Memory B cell (primary cell): Measurements from ENCODE around the gene COL23A1.
"Not testable (repeated sequence)": the region's sequence is repeated elsewhere in the genome, so short reads cannot be mapped to it uniquely, and the experiment has no call there.

Experiments used
- ATAC-seq: fragments of 150-1000 bp; cut with Tn5 transposase; 2 replicates; pipeline ENCODE4 v1.10.0; 2021; ENCODE audit warnings: low read depth, mild to moderate bottlenecking, moderate library complexity
- DNase-seq, 2 donors: peaks; one replicate each; pipeline ENCODE4 v3.0.0; 2022; ENCODE audit warnings: low spot score in 2 of 2
- H3K27ac Mint-ChIP-seq: one replicate; pipeline ENCODE4 v1.8.0; 2022; ENCODE audit warnings: mild to moderate bottlenecking, moderate library complexity, mixed read lengths
- H3K27me3 Mint-ChIP-seq: one replicate; pipeline ENCODE4 v1.8.0; 2022; ENCODE audit warnings: mixed read lengths
- H3K36me3 Mint-ChIP-seq: one replicate; pipeline ENCODE4 v1.8.0; 2022; ENCODE audit warnings: mild to moderate bottlenecking, mixed read lengths
- H3K4me1 Mint-ChIP-seq: one replicate; pipeline ENCODE4 v1.8.0; 2022; ENCODE audit warnings: mixed read lengths
- H3K4me3 Mint-ChIP-seq: one replicate; pipeline ENCODE4 v1.8.0; 2022; ENCODE audit warnings: mild to moderate bottlenecking, moderate library complexity, mixed read lengths
- H3K9me3 Mint-ChIP-seq: one replicate; pipeline ENCODE4 v1.8.0; 2022; ENCODE audit warnings: mixed read lengths

COL23A1 gene

DNA sequence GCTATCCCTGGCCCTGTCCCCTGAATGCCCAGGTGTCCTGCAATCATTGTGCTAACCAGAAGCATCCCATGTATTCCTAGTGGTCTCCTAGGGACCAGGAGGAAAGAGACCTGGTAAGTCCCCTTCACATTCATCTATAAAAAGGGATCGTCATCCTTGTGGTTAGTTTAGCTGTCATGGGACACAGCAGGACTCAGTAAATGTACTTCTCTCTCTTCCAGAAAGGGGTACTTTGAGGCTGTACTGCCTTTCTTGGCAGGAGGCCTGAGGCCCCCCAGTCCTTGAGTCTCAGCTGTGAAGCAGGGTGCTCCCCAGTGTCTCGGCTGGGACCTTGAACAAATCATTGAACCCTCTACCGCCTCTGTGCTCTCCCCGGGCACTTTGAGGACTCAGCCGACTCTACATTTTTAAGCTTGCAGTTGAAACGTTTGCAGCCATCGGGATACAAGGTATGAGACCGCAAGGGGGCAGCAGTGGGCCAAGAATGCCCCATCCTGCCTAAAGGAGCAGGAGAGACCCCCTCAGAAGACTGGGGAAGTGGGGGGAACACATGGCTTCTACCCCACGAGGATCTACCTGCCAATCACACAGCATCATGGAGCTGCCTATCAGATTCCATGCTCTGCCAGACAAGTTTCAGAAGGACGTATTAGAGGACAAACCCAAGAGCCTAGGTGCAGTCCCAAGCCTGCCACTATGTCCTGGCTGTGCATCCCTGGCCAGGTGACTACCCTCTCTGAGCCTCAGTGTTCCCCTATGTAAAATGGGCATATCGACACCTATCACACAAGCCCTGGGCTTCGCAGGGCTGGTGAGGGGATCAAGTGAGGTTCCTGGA is 355.2 kb downstream of the COL23A1 start:
- ATAC-seq = peak; percentile 20
- Mint-ChIP-seq H3K36me3 (peaks cover 6% of the 10 kb centered on the region), H3K9me3 (no peaks in the 10 kb centered on the region), H3K27me3 (no peaks in the 10 kb centered on the region), H3K4me1 (peaks cover 24% of the 10 kb centered on the region), H3K4me3 (no peak overlapping the region), H3K27ac (no peak overlapping the region)
- peak; percentile 67 to 70 for DNase-seq

DNA sequence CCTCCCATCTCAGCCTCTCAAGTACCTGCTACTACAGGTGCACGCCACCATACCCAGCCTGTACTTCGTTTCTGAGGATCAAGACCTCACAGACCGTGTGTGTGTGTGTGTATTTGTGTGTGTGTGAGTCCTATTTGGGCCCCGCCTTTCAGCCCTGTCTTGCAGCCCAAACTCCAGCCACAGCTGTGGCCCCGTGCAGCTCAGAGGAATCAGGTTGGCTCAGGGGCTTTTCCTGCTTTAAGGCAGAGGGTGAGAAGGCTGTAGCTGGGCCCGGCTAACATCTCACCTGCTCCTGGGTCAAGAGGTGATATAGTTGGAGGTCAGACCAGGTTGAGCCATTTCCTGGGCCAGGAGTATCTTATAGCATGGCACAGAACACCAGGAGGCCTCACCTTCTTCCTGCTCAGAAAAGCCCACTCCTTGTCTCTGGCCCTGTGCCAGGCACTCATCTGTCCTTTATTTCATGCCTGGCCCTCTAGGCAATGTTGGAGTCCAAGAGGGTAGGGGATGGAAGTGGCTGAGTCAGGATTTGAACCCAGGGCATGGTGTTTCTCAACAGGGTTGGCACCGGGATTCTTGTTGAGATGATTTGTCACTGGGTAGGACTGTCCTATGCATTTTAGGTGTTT is 356.0 kb downstream of the COL23A1 start:
- H3K36me3 Mint-ChIP-seq = peaks cover 11% of the 10 kb centered on the region
- DNase-seq (no peak), ATAC-seq (no peak)
- peak overlapping the region; percentile 24 for H3K4me3 Mint-ChIP-seq
- H3K27ac Mint-ChIP-seq = no peak overlapping the region
- peaks cover 25% of the 10 kb centered on the region for H3K4me1 Mint-ChIP-seq
- H3K9me3 Mint-ChIP-seq = no peaks in the 10 kb centered on the region
- H3K27me3 Mint-ChIP-seq = no peaks in the 10 kb centered on the region

DNA sequence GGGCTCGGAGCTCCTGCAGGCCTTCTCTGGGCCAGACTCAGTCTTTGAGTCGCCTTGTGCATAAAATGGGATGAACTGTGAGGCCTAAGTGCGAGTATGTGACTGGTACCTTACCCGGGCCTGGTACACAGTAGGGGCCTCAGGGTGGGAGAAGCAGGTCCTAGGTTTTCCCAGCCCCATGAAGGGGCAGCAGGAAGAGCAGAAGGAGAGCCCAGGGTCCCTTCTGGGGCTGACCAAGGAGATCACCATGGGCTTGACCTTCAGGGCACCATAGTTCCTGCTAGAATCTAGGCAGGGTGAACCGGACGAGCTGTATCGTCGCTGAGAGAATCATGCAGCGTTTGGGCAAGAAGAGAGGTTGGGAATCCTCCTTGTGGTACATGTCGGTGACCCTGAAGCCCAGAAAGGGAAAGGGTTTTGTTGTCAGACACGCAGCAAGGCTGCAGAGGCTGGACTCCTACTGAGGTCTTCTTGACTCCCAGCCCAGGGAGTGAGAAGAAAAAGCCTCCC is 357.2 kb downstream of the COL23A1 start:
- no peak for DNase-seq
- no peak for ATAC-seq
- Mint-ChIP-seq H3K27ac (peak overlapping the region; percentile 80), H3K4me3 (peak overlapping the region; percentile 80), H3K27me3 (no peaks in the 10 kb centered on the region), H3K4me1 (peaks cover 31% of the 10 kb centered on the region), H3K36me3 (peaks cover 16% of the 10 kb centered on the region), H3K9me3 (no peaks in the 10 kb centered on the region)

DNA sequence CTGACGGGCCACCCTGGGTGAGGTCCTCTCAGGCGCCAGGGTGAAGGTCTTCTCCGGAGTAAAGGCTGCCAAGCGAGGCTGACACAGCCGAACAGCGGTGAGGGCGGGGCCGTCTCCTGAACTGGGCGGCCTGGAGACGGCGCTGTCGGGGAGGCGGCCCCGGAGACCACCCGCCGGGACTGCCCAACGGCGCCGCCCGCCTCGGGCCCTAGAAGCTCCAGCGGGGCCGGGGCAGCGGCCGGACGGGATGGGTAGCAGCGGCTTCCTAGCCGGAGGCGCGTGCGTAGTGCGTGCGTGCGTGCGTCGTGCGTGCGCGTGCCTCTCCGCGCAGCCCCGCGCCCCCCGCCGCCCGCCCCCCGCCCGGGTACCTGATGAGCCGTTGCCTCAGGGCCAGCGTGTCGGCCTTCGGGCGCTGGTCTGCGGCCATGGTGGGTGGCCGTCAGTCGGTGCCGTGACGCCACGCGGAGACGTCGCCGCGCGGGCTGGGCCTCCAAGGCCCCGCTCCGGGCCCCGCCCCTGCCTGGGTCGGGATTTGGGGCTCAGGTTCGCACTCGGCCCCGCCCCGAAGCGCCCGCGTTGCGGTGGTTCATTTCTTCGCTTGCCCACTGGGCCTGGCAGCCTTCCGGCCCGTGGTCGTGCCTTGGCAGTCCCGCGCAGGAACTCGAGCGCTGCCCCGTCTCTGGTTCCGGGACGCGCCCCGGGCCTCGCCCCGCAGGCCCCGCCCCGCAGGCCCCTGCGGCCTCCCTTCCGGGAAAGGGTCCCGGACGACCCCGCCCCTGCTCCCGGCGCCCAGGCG is 357.9 kb downstream of the COL23A1 start, which contains the start of gene PHYKPL:
PHYKPL (minus strand) TSS at position 679 of the 796 bp plus-strand sequence; CDS start at position 427, 252 bp downstream.
- ATAC-seq (peak; percentile 76), DNase-seq (peak; percentile 65 to 68)
- Mint-ChIP-seq H3K36me3 (peaks cover 23% of the 10 kb centered on the region), H3K27ac (peak within 1 kb of the TSS; percentile 80), H3K4me1 (peaks cover 38% of the 10 kb centered on the region), H3K9me3 (no peaks in the 10 kb centered on the region), H3K4me3 (peak within 1 kb of the TSS; percentile 87), H3K27me3 (no peaks in the 10 kb centered on the region)

DNA sequence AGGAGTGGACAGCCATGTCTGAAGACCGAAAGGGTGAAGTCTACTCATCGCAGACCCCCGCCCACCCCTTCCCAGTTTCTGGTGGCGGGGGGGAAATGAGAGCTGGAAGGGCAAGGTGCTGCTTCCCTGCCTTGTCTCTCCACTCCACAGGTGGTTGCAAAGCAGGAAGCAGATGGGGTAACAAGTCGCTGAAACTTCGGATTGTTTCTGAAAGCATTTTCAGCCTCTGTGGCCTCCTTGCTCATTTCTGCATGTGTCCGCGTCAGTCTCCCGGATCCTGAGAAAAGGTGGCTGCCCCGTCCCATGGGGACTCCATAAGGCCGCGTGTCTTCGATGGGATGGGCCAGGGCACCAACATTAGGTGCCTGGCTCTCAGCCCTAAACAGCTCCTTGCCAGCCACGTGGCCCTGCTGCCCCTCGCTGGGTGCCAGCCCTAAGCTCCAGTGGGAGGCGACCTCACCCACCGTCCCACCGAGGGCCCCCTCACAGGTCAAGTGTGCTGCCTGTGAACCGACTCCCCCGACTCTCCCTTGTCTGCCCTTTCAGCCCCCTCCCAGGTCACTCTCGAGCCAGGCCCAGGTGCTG is 358.6 kb downstream of the COL23A1 start:
- Mint-ChIP-seq H3K4me1 (peaks cover 40% of the 10 kb centered on the region), H3K4me3 (peak overlapping the region; percentile 87), H3K36me3 (peaks cover 27% of the 10 kb centered on the region), H3K27ac (peak overlapping the region; percentile 72), H3K27me3 (no peaks in the 10 kb centered on the region), H3K9me3 (no peaks in the 10 kb centered on the region)
- DNase-seq = no peak
- no peak for ATAC-seq

DNA sequence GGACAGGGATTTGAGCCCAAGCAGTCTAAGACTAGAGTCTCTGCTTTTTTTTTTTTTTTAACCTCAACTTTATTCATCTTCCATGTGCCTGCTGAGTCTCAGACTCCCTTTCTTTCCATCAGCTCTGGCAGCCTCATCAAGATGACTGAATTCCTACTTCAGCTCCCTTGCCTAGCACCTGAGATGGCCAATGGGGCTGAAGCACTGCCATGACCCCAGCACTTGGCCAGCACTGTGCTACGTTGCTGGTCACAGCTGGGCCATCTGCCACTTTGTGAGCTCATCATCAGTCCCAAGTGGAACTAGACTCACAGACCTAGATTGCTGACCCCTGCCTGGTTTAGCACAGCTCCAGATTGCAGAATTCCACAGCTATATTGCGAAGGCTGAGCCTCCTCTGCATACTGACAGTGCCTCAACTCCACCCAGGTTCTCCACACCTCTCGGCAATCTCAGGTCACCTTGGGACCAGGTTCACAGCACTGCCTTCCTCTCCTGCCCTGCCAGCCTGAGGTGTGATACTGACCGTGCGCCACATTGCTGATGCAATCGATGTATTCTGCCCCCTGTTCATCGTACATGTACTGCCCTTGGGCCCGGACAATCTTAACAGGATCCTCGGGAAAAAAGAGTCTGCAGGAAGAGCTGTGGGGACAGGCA is 359.2 kb downstream of the COL23A1 start:
- Mint-ChIP-seq H3K4me3 (peak overlapping the region; percentile 87), H3K27me3 (no peaks in the 10 kb centered on the region), H3K4me1 (peaks cover 42% of the 10 kb centered on the region), H3K9me3 (no peaks in the 10 kb centered on the region), H3K27ac (peak overlapping the region; percentile 72), H3K36me3 (peaks cover 30% of the 10 kb centered on the region)
- DNase-seq = no peak
- no peak for ATAC-seq

DNA sequence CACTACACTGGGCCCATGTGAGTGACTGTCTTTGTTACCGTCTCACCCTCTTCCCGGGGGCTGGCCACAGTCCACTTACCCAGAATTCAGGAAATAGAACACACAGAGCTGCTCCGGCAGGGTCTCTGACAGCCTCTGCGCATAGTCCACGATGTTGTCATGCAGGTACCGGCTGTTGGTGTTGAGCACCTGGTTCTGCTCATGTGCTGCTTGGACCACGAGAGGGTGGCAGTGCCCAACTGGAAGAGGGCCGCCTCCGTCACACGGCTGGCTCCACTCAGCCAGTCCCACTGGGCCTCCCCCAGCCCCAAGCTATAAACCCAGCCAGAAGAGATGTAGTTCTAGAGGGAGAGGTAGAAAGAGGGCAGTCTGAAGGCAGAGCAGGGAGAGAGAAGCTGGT is 360.3 kb downstream of the COL23A1 start:
- Mint-ChIP-seq H3K4me1 (peaks cover 40% of the 10 kb centered on the region), H3K4me3 (peak overlapping the region; percentile 52), H3K9me3 (no peaks in the 10 kb centered on the region), H3K27me3 (no peaks in the 10 kb centered on the region), H3K27ac (peak overlapping the region; percentile 60), H3K36me3 (peaks cover 30% of the 10 kb centered on the region)
- DNase-seq = no peak
- ATAC-seq = no peak

DNA sequence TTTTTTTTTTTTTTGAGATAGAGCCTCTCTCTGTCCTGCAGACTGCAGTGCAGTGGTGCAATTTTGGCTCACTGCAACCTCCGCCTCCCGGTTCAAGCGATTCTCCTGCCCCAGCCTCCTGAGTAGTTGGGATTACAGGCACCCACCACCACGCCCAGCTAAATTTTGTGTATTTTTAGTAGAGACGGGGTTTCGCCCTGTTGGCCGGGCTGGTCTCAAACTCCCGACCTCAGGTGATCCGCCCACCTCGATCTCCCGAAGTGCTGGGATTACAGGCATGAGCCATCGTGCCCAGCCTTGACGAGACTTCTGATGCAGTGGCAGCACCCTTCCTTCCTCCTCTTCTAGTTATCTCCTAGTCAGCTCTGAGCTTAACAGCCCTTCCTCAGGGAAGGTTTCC is 361.1 kb downstream of the COL23A1 start:
- H3K9me3 Mint-ChIP-seq, DNase-seq, H3K27me3 Mint-ChIP-seq, ATAC-seq, H3K4me3 Mint-ChIP-seq: not testable (repeated sequence)
- peaks cover 31% of the 10 kb centered on the region for H3K36me3 Mint-ChIP-seq
- H3K27ac Mint-ChIP-seq = peak overlapping the region; percentile 60
- peaks cover 41% of the 10 kb centered on the region for H3K4me1 Mint-ChIP-seq

DNA sequence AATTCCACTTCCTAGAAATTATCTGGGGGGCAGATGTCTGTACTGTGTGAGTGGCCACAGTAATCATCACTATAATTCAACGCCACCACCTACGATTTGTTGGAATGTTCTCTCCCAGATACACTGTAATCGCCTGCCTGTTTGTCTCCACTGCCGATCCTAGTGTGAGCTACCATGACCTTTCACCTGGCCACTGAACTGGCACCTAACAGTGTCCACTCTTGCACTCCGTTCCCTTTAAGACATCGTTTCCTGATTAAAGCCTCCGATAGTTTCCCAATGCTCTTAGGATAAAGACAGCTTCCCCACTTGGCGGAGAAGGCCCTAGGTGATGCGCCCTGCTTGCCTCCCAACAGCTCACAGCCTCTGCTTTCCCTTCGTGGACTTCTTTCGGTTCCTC is 361.6 kb downstream of the COL23A1 start:
- H3K4me1 Mint-ChIP-seq = peaks cover 45% of the 10 kb centered on the region
- H3K4me3 Mint-ChIP-seq = no peak overlapping the region
- H3K27ac Mint-ChIP-seq = no peak overlapping the region

DNA sequence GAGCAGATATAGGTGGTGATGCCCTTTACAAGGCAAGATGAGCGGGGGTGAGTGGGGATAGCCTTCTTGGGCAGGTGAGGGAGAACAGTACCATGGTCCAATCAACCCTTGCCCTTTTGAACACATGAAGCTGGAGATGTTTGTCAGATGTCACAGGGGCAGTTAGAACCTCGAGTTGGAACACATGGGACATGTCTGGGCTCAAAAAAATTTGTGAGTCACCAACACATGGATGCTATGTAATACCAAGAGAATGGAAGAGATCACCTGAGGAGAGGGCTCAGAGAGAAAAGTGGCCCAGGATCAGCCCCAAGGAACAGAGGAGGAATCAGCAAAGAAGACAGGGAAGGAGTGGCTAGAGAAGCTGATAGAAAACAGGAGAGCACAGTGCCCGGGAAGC is 362.3 kb downstream of the COL23A1 start:
- no peak for DNase-seq
- H3K4me3 Mint-ChIP-seq = no peak overlapping the region
- no peaks in the 10 kb centered on the region for H3K9me3 Mint-ChIP-seq
- peaks cover 47% of the 10 kb centered on the region for H3K4me1 Mint-ChIP-seq
- peaks cover 37% of the 10 kb centered on the region for H3K36me3 Mint-ChIP-seq
- H3K27me3 Mint-ChIP-seq = no peaks in the 10 kb centered on the region
- H3K27ac Mint-ChIP-seq = no peak overlapping the region
- no peak for ATAC-seq

More for the DNA sequence above, 361.6 kb downstream of the COL23A1 start:
- peaks cover 33% of the 10 kb centered on the region for H3K36me3 Mint-ChIP-seq
- no peaks in the 10 kb centered on the region for H3K9me3 Mint-ChIP-seq
- H3K27me3 Mint-ChIP-seq = no peaks in the 10 kb centered on the region
- DNase-seq (no peak), ATAC-seq (no peak)

DNA sequence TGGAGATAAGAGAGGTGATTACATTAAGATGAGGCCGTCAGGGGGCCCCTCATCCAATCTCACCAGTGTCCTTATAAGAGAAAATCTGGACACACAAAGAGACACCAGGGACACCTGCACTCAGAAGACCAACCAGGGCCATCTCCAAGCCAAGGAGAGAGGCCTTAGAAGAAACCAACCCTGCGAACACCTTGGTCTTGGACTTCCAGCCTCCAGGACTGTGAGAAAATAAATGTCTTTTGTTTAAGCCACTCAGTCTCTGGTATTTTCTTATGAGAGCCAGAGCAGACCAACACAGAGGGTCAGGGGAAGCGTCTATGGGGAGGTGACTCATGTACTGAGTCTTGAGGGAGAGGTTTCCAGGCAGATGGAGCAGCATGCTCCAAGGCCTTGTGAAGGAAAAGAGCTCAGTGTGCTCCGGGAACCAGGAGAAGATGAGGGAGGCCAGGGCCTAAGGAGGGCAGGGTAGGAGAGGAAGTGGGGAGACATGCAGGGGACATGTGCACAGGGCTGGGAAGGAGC is 363.0 kb downstream of the COL23A1 start:
- Mint-ChIP-seq H3K36me3 (peaks cover 37% of the 10 kb centered on the region), H3K9me3 (no peaks in the 10 kb centered on the region), H3K27ac (no peak overlapping the region), H3K4me1 (peaks cover 46% of the 10 kb centered on the region), H3K4me3 (no peak overlapping the region), H3K27me3 (no peaks in the 10 kb centered on the region)
- DNase-seq (no peak), ATAC-seq (no peak)

DNA sequence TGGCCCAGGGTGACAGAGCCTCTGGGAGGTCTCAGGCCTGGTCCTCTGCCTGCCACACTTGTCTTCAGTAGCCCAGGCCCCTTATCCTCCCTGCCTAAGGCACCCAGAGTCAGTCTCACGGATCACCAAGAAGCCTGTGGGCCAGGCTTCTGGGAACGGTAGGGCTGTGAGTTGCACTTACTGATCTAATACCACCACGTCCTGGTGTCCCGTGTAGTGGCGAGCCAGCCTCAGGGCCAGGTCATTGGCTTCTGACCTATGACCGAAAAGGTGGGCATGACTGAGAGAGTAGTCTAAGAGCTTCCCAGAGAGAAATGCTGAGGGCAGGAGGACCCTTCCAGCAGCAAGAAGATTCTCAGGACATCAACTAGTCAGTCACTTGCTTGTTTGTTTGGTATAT is 365.0 kb downstream of the COL23A1 start:
- Mint-ChIP-seq H3K27ac (no peak overlapping the region), H3K27me3 (no peaks in the 10 kb centered on the region), H3K36me3 (peaks cover 35% of the 10 kb centered on the region), H3K4me1 (peaks cover 42% of the 10 kb centered on the region), H3K9me3 (no peaks in the 10 kb centered on the region), H3K4me3 (no peak overlapping the region)
- no peak for DNase-seq
- ATAC-seq = no peak

DNA sequence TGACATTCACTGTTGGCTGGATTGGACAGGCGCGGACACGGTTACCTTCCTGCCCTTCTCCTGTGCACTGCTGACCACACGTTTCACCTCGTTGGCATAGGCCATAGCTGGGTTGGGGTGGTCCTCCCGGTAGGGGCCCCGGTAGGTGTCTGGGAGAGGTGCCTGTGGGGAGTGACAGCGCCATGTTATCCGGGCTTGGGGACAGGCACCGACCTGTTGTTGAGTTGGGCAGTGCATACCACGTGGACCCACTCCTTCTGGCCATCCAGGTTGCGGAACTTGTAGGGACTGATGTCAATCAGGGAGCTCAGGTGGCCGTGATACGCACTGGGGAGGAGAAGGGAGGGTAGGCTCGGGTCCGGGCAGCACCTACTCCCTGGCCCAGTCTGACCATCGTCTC is 365.8 kb downstream of the COL23A1 start:
- Mint-ChIP-seq H3K9me3 (no peaks in the 10 kb centered on the region), H3K4me1 (peaks cover 37% of the 10 kb centered on the region), H3K36me3 (peaks cover 33% of the 10 kb centered on the region), H3K27me3 (no peaks in the 10 kb centered on the region), H3K4me3 (no peak overlapping the region), H3K27ac (no peak overlapping the region)
- DNase-seq = no peak
- no peak for ATAC-seq
